HG03571 (cell line): ENCODE results near the gene YPEL2.
"Not testable (repeated sequence)": the region's sequence is repeated elsewhere in the genome, so short reads cannot be mapped to it uniquely, and the experiment has no call there.

Experiments used
- ATAC-seq: cut with Tn5 transposase; IDR thresholded peaks from one replicate; pipeline ENCODE4 v1.9.1; 2021; ENCODE audit not compliant: unreplicated experiment

Gene YPEL2

GRCh38 chr17:59375857-59376256 is 44.4 kb downstream of the YPEL2 start:
- no peak for ATAC-seq

DNA sequence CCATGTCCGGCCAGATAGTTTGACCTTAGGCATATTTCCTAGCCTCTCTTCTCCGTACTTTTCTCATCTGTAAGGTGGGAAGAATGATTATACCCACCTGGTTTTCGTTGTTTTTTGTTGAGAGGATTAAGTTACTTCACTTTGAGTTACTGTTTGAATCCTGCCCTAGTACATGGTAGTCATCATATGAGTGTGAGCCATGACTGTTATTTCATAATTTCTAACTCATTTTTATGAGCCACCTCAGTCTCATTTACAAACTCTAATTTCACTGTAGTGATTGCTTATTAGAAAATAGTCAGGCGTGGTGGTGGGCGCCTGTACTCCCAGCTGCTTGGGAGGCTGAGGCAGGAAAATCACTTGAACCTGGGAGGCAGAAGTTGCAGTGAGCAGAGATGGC is 45.1 kb downstream of the YPEL2 start:
- no peak for ATAC-seq

DNA sequence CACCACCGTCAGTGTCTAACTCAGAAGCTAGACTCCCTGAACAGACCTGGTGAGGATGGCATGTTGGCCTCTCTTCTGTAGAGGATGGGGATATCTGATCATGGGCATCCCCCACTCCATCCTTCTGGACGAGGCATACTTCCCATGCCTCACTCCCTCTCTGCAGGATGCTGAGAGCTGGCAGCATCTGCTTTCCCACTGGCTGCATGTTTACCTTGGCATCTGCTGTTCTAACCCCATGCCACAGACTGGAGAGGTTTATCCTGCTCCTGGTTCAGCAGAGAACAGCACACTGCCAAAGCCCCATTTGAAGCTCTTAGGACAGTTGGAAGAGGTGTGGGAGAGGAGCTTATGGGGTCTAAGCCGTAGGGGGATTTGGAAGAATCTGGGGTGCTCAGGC is 46.0 kb downstream of the YPEL2 start:
- ATAC-seq: no peak

DNA sequence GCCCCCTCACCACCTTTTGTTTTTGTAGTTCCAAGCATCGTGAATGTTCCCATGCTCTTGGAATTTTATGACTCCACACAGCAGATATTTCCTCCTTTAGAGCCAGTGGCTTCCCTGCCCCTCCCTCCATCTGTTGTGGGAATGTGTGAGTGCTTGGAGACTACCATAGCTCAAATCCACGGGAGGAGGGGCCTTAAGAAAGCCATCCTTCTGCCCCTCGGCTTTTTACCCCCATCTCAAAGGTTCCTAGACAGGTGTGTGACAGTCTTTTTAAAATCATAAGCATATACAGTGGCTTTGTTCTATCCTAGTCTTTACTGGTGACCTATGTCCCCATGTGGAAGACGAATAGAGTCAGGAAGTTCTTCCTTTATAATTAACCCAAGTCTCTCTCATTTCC is 47.2 kb downstream of the YPEL2 start:
- no peak for ATAC-seq

DNA sequence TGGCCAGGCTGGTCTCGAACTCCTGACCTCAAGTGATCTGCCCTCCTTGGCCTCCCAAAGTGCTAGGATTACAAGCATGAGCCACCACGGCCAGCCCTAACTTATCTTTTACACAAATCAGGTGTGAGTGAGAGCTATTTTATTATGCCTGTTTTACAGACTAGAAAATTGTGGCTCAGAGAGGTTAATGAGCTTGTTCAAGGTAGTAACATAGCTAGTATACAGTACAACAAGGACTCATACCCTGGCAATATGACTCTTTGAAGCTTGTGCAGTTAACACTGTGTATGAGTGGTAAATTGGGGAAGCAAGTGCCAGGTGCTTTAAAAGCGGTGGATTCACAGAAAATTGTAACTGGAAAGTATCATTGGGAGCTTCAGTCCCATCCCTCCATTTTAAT is 49.0 kb downstream of the YPEL2 start:
- ATAC-seq: no peak

DNA sequence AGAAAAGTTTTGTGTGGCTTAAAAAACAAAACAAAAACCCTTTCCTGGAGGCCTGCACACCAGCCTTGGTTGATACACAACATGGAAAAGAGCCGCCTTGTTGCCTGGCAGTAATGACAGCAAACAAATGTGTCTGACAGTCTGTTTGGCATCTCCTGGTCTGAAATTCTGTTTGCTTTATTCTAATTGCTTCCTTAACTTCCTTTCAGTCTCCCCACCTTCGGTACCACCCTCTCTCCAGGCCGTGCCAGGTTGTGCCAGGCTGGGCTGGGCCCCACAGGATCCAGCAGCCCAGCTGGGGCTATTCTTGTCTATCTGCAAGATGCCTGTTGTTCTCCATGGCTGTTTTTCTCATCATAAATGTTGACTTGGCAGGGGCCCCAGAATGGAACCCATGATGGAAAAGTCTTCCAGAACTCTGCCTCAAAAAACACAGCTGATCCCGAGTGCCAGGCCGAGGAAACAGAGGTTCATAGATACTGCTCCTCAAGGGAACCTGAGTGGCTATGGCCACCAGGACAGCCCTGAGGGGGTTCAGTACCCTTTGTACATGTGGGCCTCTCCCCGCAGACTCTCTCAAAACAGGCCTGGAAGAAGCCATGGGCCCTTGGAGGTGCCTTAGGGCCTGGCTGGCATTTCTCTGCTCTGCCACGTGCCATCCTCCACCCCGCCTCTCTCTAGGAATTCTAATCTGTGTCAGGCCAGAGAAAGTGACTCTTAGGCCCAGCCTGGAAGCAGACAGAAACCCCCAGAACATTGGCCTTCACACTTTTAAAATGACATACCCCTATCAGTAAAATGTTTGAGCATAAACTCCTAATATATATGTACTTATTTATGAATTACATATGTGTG is 50.5 kb downstream of the YPEL2 start:
- no peak for ATAC-seq

GRCh38 chr17:59383893-59384292 is 52.4 kb downstream of the YPEL2 start:
- no peak for ATAC-seq

- no peak for ATAC-seq
These were observed 56.1 kb downstream of the YPEL2 start for GRCh38 chr17:59387351-59388068.

DNA sequence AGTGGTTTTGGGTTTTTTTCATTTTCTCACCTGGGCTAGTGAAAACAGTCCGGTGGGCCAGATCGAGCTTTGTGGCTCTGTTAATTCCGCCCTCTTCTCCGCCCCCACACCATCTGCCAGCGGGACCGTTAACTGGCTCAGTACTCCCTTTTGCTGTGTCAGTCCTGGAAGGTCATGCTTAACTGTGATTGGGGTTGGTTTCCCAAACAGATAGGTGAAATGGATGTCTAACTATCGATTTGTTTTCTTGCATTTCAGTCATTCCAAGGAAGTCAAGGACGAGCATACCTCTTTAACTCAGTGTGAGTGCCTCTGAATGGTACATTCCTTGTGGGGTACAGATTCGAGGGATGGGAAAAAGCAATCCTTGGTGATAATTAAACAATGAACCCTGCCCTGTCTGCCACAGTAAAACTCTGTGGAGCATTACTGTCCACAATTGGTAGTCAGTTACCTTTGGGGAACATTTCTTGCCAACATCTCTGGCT is 56.7 kb downstream of the YPEL2 start:
- no peak for ATAC-seq

DNA sequence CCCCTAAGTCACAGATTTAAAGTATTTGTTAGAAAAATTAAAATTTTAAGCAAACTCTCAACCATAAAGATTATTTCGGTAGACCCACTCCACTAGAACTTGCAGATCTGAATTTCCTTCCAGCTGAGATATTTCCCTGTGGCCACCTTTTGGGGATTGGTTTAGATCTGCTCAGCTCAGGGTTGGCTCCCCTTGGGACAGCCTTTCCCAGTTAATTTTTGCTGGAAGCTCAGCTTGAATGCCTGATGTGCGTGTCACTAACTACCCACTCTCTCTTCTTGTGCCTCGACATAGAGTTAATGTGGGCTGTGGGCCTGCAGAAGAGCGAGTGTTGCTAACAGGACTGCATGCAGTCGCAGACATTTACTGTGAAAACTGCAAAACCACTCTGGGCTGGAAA is 57.6 kb downstream of the YPEL2 start:
- ATAC-seq: no peak

- no peak for ATAC-seq
These were observed 59.6 kb downstream of the YPEL2 start for GRCh38 chr17:59391021-59391420.

GRCh38 chr17:59392973-59393679 is 61.7 kb downstream of the YPEL2 start:
- ATAC-seq: no peak

DNA sequence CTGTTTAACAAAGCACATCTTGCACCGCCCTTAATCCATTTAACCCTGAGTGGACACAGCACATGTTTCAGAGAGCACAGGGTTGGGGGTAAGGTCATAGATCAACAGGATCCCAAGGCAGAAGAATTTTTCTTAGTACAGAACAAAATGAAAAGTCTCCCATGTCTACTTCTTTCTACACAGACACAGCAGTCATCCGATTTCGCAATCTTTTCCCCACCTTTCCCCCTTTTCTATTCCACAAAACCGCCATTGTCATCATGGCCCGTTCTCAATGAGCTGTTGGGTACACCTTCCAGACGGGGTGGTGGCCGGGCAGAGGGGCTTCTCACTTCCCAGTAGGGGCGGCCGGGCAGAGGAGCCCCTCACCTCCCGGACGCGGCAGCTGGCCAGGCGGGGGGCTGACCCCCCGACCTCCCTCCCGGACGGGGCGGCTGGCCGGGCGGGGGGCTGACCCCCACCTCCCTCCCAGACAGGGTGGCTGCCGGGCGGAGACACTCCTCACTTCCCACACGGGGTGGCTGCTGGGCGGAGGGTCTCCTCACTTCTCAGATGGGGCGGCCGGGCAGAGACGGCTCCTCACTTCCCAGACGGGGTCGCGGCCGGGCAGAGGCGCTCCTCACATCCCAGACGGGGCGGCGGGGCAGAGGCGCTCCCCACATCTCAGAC is 62.4 kb downstream of the YPEL2 start:
- ATAC-seq: not testable (repeated sequence)

- ATAC-seq: no peak
These were observed 64.8 kb downstream of the YPEL2 start for GRCh38 chr17:59396134-59396826.

DNA sequence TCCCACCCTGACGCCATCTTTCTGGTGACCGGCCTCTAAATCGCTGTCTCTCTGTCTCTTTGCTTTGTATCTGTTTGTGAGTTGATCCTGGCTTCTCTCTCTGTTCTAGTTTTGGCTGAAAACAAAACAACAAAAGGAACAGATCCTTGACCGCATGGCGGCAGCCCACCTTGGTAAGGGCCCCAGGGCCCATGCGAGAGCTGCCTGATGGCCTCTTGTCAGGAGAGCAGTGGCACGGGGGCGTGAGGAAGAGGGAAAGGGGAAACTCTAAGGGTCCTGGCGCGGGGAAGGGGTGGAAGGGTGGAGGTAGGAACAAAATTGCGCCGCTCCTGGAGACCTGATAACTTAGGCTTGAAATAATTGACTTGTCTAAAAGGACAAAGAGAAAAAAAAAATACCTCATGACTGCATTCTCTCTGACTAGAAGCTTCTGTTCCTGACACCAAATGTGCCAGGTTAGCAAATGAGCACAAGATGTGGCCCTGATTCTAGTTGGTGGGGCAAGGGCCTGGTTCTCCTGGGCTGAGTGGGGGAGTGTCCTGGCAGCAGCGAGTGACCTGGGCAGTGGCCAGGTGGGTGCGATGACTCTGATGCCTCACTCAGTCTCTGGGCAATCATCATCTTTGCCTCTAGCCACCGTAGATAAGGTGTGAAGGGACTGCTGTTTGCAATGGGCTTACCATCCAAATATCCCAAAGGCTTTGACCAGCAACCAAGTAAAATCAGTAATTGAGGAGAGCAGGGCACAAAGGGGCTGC is 66.0 kb downstream of the YPEL2 start:
- ATAC-seq: no peak

DNA sequence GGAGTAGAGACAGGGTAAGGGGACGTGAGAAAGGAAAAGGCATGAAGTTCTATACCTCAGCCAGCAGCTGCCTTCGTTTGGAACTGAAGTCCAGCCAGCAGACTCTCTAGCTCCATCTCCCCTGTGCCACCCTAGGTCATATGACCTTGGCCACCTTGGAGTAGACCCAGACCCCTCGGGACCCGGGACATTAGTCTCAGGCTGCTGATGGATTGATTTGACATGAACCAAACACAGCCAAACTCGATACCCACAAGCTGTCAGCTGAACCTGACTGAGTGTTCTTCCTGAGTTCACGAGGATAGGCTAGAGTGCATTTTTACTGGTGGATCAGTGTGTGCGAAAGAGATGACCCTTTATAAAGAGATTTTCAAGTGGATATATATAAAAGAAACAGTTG is 68.5 kb downstream of the YPEL2 start:
- no peak for ATAC-seq

- no peak for ATAC-seq
These were observed 69.4 kb downstream of the YPEL2 start for GRCh38 chr17:59400858-59401257.

- ATAC-seq: no peak
These were observed 69.8 kb downstream of the YPEL2 start for GRCh38 chr17:59401274-59401673.

DNA sequence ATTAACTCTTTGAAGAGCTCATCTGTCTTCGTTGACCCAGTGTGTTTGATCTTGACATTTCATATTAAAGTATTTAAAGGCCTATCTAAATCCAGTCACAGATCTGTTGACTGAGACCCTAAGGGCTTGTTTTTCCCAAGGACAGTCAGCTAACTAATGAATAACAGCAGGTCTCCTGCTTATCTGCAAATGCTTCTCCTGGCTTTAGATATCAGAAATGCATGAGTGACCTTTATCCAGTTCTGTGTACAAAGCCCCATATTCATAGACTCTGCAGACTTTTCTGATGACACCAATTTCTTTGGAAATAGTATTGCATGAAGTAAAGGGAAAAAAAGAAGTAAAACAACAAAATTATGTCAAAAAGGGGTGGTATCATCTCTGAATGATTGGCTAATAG is 70.3 kb downstream of the YPEL2 start:
- no peak for ATAC-seq

DNA sequence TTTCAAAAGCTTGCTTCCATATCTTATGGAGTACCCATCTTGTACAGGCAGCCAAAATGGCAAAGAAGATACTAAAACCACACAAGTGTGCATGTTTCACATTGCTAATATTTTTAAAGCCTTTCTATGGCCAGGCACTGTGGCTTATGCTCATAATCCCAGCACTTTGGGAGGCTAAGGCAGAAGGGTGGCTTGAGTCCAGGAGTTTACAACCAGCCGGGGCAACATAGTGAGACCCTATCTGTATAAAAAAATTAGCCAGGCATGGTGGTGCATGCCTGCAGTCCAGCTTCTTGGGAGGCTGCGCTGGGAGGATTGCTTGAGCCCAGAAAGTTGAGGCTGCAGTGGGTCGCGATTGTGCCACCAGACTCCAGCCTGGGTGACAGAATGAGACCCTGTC is 71.3 kb downstream of the YPEL2 start:
- no peak for ATAC-seq
